ENCODE measurements around the gene FOXK2. TPM values are rescaled to one million over a fixed set of nuclear protein-coding genes. Genes with fewer than 3 reads are reported as not detected.

The FOXK2 gene
- total RNA-seq, 2 experiments from 2014 or later = 76.2 to 144 TPM

DNA sequence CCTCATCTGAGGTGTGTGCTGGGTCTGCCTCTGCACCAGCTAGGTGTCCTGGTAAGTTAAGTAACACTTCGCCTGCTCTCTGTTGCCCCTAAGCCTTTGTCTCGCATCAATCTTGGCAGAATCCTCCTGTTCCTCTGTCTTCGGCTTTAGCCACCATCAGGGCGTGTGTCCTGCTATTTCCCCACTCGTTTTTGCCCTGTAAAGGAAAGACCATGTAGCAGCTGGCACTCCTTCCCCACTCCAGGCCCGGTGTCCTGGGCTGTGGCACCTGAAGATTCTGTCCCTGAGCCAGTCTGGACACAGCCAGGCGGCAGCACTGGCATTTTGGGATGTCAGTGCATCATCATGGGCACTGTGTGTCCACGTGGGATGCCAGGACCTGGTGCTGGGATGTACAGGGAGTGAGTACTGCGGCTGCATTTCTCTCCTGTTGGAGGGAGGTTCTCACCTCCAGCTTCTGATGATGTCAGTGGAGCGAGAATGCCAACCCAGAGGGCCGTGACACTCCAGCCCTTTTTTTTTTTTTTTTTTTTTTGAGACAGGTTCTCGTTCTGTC is 26.2 kb upstream of the FOXK2 start:
- Histone ChIP-seq H3K27ac (ENCODE audit: low read depth, low read length, poor library complexity, severe bottlenecking) (peak overlapping the region; percentile 54), H4K20me1 (ENCODE audit: insufficient read depth, low read length) (no peaks in the 10 kb centered on the region), H3K36me3 (ENCODE audit: insufficient read depth, low read length) (peaks cover 13% of the 10 kb centered on the region; the same call in 1 of the 2 replicates), H3K9me2 (ENCODE audit: insufficient read depth, low read length) (no peaks in the 10 kb centered on the region), H3K4me1 (ENCODE audit: insufficient read depth, low read length, poor library complexity, severe bottlenecking) (peaks cover 63% of the 10 kb centered on the region), H3K4me3 (ENCODE audit: low read depth, low read length, poor library complexity, severe bottlenecking) (no peak overlapping the region), H3K9me3 (ENCODE audit: low read length) (no peaks in the 10 kb centered on the region), H2AFZ (ENCODE audit: low read length) (no peak overlapping the region; the same call in 1 of the 2 replicates), H3K79me2 (ENCODE audit: insufficient read depth, low read depth, low read length) (no peaks in the 10 kb centered on the region), H3K4me2 (ENCODE audit: low read length) (peak overlapping the region; percentile 40)
- intact Hi-C loops (cut with micrococcal nuclease; ENCODE audit: unreplicated experiment) = loop anchor here (10.0 kb wide), 1 partner anchor 199 kb away; no protein-coding TSS in a partner anchor
- BruUV-seq (replicated peaks) = no TSS peak
- POLR2A ChIA-PET = interaction anchor here (0.6 to 1.5 kb wide), 11 partner anchors 11 to 195 kb away, joined by 3 to 6 read pairs (median 4); no protein-coding TSS in a partner anchor
- no peak for TF ChIP-seq CTCF (conservative IDR thresholded peaks at IDR 0.05; ENCODE audit: low read length)
- no peak for TF ChIP-seq EZH2phosphoT487 (IDR thresholded peaks at IDR 0.05; ENCODE audit: borderline replicate concordance, low read depth, low read length)
- DNase-seq (ENCODE audit: low spot score) = no peak
- CTCF ChIA-PET (ENCODE audit: unreplicated experiment) = interaction anchor here (0.7 to 1.2 kb wide), 4 partner anchors 12 to 142 kb away, joined by 3 to 7 read pairs (median 5); no protein-coding TSS in a partner anchor

GRCh38 chr17:82494236-82495055 is 25.1 kb upstream of the FOXK2 start:
- BruUV-seq (replicated peaks) = TSS peak; percentile 91
- no peaks in the 10 kb centered on the region for H3K79me2 ChIP-seq (ENCODE audit: insufficient read depth, low read depth, low read length)
- H3K27ac ChIP-seq (ENCODE audit: low read depth, low read length, poor library complexity, severe bottlenecking) = peak overlapping the region; percentile 54
- H3K4me3 ChIP-seq (ENCODE audit: low read depth, low read length, poor library complexity, severe bottlenecking) = peak overlapping the region; percentile 38
- H3K36me3 ChIP-seq (ENCODE audit: insufficient read depth, low read length) = peaks cover 1% of the 10 kb centered on the region; the same call in 1 of the 2 replicates
- H2AFZ ChIP-seq (ENCODE audit: low read length) = peak overlapping the region; percentile 13; the same call in 1 of the 2 replicates
- H3K4me2 ChIP-seq (ENCODE audit: low read length) = peak overlapping the region; percentile 40
- TF ChIP-seq CTCF (conservative IDR thresholded peaks at IDR 0.05; ENCODE audit: low read length) (peak; percentile 93), EZH2phosphoT487 (IDR thresholded peaks at IDR 0.05; ENCODE audit: borderline replicate concordance, low read depth, low read length) (no peak)
- no peaks in the 10 kb centered on the region for H3K9me3 ChIP-seq (ENCODE audit: low read length)
- no peaks in the 10 kb centered on the region for H4K20me1 ChIP-seq (ENCODE audit: insufficient read depth, low read length)
- no peaks in the 10 kb centered on the region for H3K9me2 ChIP-seq (ENCODE audit: insufficient read depth, low read length)
- peaks cover 68% of the 10 kb centered on the region for H3K4me1 ChIP-seq (ENCODE audit: insufficient read depth, low read length, poor library complexity, severe bottlenecking)
- ChIA-PET POLR2A (interaction anchor here (0.5 to 1.5 kb wide), 11 partner anchors 10 to 149 kb away, joined by 3 to 10 read pairs (median 4); no protein-coding TSS in a partner anchor), CTCF (ENCODE audit: unreplicated experiment) (interaction anchor here (0.9 kb wide), 1 partner anchor 59 kb away, joined by 4 read pairs; no protein-coding TSS in a partner anchor)
- peak; percentile 91 for DNase-seq (ENCODE audit: low spot score)
- intact Hi-C loops (cut with micrococcal nuclease; ENCODE audit: unreplicated experiment) = loop anchor here (1.0 to 10.0 kb wide), 7 partner anchors 25 to 200 kb away; partner anchors contain the start of genes FOXK2, HEXD, NARF and OGFOD3
